Measurements from ENCODE around the gene IL16.

IL16 gene

GRCh38 chr15:81257435-81257834, 60.8 kb downstream of the IL16 start:
- DNase-seq, result no peak

- DNase-seq, result no peak
These were observed 61.8 kb downstream of the IL16 start for GRCh38 chr15:81258455-81258854.

DNA sequence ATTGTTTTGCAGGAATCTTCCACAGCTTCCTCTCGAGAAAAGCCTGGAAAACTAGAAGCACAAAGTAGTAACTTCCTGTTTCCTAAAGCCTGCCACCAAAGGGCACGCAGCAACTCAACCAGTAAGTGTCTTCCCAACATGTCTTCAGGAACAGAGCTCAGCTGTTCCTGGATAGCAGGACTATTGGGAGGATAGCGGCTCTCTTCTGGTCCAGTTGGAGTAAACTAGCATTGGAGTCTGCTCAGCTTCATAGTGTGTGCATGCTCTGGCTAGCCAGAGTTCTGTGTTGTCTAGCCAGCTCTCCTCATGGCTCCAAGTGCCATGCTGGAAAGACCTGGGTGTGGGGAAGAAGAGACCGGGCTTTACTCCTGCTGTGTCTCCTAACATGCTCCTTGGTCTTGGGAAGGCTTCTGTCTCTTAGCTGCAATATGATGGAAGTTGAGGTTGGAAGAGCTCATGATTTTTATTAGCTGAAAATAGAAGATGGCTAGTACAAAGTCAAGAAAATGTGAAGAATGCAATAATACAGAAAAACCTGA, 63.1 kb downstream of the IL16 start:
- DNase-seq, result no peak

DNA sequence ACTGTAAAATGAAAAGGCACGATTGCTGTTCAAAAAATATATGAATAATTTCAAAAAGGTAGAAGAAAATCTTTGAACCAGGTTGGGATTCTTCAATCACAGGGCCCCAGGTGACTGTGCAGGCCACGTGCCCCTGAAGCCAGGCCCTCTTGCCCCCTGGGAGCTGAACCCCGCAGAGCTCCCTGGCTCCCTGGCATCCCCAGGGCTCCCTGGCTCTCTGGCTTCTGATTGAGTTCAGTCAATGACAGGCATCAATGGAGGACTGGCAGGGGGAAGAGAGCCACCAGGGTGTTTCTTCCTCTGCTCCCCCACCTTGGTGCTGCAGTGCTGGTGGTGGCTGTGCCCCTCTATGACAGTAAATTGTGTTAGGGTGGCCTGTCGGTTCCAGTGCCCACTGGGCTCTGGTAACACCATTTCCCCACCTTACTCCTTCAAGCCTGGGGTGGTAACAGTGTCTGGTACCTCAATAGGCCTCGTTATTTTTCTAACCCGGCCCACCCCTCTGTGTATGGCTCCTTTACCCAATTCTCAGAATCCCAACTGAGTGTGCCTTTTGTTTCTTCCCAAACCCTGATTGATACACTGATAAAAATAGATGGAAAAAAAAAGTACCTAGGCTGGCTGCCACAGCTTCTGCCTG, 64.6 kb downstream of the IL16 start:
- no peak for DNase-seq

DNA sequence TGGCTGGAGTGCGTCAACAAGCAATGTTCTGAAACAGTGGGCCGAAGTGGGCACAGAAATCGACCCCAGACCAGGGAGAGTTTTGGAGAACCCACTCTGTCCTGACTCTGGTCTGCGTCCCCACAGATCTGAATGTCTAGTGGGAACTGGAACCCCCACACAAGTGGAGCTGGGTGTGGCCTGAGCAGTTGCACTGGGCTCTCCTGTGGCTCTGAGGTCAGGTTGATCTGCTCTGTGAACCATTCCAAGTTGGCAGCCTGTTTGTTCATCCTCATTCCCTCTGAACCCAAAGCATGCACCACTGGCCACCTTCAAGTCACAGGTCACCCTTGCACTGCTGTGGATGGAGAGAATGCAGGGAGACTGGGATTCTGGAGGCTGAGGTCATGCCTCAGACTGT, 66.8 kb downstream of the IL16 start:
- no peak for DNase-seq

- DNase-seq, result no peak
These were observed 67.6 kb downstream of the IL16 start for GRCh38 chr15:81264072-81264857.

DNA sequence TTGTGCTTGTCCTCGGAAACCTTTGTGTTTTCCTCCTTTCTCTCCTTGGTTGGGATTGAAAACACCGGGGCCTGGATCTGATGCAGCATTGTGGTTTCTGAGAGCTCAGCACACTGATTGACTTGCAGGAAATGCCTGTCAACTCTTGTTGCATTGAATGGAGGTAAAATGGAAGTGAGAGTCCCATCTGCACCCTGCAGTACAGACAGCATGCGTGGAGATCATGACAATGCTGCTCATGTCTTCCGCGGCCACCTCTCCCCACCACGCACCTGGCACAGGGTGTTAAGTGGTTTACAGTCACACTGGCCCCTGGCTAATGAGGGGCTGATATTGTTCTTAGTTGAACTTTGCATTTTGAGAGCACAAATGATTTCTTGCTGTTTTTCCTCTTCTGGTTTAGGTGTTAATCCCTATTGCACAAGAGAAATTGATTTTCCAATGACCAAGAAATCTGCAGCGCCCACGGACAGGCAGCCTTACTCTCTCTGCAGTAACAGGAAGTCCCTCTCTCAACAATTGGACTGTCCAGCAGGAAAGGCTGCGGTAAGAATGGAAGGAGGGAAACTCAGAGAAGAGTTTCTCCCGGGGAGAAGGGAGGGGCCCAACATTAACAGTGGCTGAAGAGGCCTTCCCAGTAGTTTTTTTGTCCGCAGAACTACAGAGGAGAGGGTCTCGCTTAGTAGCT, 68.7 kb downstream of the IL16 start:
- DNase-seq, result no peak

DNA sequence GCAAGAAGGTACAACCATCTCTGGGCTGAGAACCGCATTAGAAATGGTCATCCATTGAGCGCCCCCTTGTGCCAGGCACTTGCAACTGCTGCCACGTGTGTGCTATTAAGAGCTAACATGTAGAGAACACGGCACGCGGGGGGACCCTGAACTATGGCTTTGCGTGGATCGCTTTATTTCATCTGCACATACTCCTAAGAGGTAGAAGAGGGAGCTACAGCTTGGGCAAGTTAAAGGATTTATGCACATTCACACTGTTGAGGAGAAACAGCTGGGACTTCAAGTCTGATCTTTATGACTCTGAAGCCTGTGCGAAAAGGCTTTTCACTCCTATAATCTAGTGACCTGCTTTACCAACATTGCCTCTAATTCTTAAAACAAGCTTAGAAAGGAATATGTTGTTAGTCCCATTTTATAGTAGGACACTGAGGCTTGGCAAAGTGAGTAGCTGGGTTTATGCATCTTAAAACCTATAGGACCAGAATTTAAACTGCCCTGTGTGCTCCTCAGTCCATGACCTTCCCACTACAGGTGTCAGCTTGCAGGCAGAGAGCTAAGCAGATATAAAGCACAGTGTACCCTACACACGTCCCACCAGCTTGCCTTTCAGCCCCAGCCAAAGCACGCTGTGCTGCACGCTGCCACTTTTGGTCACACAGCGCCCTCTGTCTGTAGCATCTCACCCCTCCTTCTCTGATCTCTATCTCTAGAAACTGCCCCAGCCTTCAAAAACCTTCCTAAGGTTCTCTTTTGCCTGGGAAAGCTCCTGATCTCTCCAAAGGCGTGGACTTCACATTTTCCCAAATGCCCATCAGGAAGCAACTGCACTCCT, 69.5 kb downstream of the IL16 start:
- peak; percentile 81 for DNase-seq

DNA sequence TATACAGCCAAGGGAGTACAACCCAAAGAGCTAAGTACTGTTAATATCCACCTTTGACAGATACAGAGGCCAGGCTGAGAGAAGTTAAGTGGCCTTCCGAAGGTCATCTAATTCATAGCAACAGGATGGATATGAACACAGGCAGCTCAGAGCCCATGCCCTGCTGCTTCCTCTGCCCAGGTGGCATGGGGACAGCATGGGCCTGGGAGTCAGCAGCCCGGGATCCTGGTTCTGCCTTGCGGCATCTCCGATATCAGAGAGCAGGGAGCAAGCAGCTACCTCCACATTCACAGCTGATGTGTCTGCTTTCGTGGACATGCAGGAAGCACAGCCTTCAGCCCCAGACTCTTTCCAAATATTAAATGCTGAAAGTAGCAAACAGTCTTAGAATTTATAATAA, 71.7 kb downstream of the IL16 start:
- DNase-seq, result no peak

DNA sequence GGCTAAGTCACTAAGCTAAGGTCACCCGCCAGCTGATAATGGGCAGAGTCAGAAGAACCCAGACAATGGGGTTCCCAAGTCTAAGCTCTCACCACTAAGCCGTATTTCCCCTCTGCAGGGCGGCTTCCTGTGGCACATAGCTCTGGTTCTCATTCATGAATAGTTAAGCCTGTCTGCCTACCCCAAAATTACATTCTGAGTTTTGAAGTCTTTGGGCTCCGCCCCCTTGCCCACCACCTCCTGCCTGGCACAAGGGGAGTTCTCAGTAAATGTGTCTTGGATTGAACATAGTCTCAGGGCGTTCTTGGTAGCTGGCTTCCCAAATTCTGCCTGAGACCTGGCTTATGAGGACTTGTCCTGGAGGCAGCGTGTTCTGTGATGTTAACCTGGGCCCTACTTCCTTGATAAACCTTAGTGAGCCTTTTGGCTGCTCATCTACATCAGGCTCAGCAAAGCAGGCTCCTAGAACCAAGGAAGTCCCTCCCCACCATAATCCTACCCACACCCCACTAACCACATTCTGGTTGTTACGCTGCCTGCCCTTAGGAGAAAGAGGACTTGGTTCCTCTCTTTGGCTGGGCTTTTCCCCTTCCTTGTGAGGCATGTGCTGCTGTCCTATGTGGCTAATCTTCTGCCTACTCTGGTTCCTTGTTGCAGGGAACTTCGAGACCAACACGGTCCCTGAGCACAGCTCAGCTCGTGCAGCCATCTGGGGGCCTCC, 72.4 kb downstream of the IL16 start:
- DNase-seq, result no peak

DNA sequence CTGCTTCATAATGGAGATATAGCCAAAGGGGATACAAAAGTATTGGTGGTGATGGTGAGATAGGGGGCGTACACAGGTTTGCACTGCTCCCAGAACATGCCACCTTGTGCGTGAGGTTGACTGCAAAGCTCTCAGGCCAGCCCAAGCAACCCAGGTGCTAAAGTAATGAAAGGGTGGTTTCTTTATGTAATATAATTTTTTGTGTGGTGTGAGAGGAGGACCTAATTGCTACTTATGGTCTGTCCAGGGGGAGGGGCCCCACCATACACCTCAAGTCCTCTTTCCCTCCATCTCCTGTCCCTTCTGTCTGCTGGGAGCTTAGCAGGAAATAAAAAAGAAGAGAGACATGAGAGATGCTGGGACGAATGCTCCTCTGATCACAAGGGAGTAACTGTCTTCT, 73.5 kb downstream of the IL16 start:
- DNase-seq, result no peak

DNA sequence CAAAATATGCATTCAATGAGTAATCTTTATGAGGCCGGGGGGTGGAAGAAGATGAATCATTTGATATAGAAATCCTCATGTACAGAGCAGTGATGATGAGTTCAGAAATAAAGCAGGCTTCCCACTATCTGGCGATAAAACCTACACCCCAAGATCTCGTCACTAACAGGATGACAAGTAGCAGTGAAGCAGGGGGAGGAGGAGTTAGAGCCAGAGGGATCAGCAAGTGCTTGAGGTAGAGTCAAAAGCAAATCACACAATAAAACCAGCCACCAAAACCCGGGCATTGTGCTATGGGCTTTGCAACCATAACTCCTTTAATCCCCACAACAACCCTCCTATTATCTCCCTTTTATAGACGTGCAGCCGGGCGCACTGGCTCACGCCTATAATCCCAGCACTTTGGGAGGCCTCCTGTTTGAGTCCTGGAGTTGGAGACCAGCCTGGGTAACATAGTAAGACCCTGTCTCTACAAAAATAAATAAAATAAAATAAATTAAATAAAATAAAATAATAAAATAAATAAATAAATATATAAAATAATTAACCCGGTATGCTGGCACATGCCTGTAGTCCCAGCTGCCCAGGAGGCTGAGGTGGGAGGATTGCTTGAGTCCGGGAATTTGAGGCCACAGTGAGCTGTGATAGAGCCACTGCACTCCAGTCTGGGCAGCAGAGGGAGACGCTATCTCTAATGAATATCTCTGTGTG, 74.3 kb downstream of the IL16 start:
- peak; percentile 84 for DNase-seq

- no peak for DNase-seq
These were observed 75.3 kb downstream of the IL16 start for GRCh38 chr15:81271761-81272644.

DNA sequence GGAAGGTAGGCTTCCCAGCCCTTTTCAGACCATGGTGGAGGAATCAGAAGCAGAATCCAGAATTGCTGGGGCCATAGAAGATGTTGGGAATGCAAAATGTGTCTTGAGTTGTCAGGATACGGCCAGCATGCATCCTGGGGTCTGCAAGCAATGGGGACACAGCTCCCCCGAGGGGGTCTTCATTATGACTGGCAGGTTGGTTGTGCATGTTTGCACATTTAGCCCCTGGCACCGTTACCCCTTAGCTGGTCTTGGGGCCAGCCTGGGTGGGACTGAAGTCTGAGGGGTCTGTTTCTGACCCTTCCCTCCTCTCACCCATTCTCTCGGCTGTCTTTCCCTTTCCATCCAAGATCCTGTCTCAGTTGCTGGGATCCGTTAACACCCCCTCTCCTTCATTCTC, 76.5 kb downstream of the IL16 start:
- no peak for DNase-seq

- no peak for DNase-seq
These were observed 77.2 kb downstream of the IL16 start for GRCh38 chr15:81273855-81274254.

DNA sequence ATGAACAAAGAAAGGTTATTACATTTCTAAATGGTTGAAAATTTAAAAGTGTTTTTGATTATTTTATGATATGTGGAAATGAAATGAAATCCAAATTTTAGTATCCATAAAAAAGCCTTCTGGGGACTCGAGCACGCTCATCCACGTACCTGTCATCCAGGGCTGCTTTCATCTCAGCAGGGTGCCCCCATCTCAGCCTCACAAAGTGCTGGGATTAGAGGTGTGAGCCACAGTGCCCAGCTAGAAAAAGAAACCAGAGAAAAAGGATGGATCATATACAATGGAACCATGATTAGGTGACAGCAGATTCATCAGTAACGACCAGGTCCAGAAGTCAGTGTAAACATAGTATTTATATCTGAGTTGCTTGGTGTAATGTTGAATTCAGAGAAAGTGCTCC, 77.6 kb downstream of the IL16 start:
- no peak for DNase-seq

DNA sequence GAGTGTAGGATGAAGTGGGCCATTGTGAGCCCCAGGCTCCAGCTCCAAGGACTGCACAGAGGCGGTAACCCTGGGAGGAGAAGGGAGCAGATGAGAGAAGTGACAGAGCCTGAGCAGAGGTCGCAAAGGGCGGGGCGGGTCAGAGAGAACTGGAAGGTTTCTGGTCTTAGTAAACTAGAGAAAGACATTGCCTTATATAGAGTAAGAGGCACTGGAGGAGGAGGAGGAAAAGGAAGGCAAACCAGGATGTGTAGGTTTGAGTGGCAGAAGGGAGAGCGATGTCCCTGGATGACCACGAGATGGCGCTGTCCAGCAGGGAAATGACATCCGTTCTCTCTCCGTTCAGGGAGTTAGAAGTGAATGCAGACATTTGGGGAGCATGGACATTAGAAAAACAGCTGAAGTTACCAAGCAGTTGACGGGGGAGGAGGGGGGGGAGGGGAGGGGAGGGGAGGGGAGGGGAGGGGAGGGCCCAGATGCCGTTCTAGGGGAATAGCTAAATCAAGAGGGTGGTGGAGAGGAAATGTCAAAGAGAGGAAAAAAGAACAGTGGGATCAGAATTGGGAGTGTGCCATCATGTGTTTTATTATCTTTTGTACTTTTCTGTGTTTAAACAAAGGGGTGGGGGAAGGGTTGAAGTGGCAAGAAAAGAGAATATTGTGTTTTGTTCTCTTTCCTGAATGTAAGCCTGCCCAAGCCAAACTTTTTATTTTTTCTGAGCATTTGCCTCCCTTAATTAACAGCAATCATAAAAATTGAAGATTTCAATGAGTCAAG, 78.4 kb downstream of the IL16 start:
- peak; percentile 90 for DNase-seq

DNA sequence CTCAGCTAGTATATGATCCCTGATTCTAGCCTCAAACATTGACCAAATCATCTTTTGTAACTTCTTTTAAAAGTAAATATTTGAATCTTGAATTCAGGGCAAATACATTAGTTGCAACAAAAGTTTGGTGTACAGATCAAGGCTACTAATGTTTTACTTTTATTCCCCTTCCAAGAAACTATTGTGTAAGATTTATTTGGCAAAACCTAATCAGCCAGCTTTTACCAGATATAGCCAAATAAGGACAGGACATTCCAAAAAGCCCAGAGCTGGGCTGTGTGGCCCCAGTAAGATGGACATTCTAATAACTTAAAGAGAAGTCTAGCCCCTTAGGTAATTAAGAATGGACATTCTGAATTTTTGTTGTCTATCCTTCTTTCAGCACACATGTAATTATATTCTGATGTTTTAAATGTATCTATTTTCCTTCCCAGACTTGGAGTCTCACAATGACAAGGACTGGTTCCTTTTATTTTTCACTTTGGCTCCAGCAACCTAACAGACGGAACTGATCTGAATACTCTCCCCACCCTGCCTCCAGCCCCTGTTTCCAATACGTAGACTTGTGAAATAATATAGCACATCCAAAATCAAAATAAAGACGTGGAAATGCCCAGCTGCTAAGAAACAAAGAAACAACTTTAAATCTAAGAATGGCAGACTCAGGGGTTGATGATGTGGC, 79.2 kb downstream of the IL16 start:
- peak; percentile 50 for DNase-seq

DNA sequence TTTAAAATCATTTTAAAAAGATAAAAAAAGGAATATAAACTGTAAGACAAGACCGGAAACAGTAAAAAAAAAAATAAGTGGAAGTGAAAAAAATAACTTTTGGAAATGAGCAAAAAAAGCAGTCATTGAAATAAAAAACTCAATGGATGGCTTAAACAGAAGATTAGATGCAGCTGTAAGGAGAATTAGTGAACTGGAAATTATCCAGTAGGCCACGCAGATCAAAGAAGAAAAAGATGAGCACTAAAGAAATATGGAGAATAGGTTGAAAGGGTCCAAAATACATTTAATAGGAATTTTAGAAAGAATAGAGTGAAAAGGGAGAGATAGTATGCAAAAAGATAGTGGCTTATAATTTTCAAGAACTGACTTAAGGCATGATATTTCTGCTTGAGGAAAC, 80.3 kb downstream of the IL16 start:
- DNase-seq, result no peak
